Measurements from ENCODE around the gene SYT17. TPM values are rescaled to one million over a fixed set of nuclear protein-coding genes. Genes with fewer than 3 reads are reported as not detected.

SYT17 gene
- total RNA-seq, 3 donors from 2014 or later = 1.9 to 11.9 (median 5.2) TPM

- no peak overlapping the region for H3K4me3 ChIP-seq
- intact Hi-C loops (cut with DNase I; ENCODE audit: low total_unique reads) = no loop called here
- H3K9me3 ChIP-seq = peaks cover 0 to 17% of the 10 kb centered on the region in 2 donors
- peak in 1 of 2 donors; percentile 19 for DNase-seq (ENCODE audit: low spot score in 2 of 2)
- H3K27ac ChIP-seq = peak overlapping the region in 1 of 2 donors; percentile 40
- no peak for TF ChIP-seq CTCF (IDR thresholded peaks at IDR 0.05)
- TF ChIP-seq POLR2A (IDR thresholded peaks at IDR 0.05) = no peak
- TF ChIP-seq POLR2AphosphoS5 (IDR thresholded peaks at IDR 0.05) = no peak
- H3K36me3 ChIP-seq = no peaks in the 10 kb centered on the region
- H3K4me1 ChIP-seq = no peaks in the 10 kb centered on the region
- H3K27me3 ChIP-seq = no peaks in the 10 kb centered on the region
Measured at GRCh38 chr16:19196871-19197270, 28.8 kb downstream of the SYT17 start.

- no peak overlapping the region for H3K27ac ChIP-seq
- DNase-seq (ENCODE audit: low spot score in 2 of 2) = peak; percentile 24 to 67
- TF ChIP-seq CTCF (IDR thresholded peaks at IDR 0.05) (no peak), POLR2A (IDR thresholded peaks at IDR 0.05) (no peak), POLR2AphosphoS5 (IDR thresholded peaks at IDR 0.05) (no peak)
Measured at GRCh38 chr16:19203374-19203966, 35.4 kb downstream of the SYT17 start.

GRCh38 chr16:19210280-19210924 is 42.4 kb downstream of the SYT17 start:
- no peak for DNase-seq (ENCODE audit: low spot score in 2 of 2)
- no peak for TF ChIP-seq POLR2A (IDR thresholded peaks at IDR 0.05)
- TF ChIP-seq POLR2AphosphoS5 (IDR thresholded peaks at IDR 0.05) = no peak
- TF ChIP-seq CTCF (IDR thresholded peaks at IDR 0.05) = no peak
- intact Hi-C loops (cut with DNase I; ENCODE audit: low total_unique reads) = no loop called here
- Histone ChIP-seq H3K9me3 (peaks cover 0 to 7% of the 10 kb centered on the region in 2 donors), H3K4me3 (no peak overlapping the region), H3K36me3 (no peaks in the 10 kb centered on the region), H3K4me1 (no peaks in the 10 kb centered on the region), H3K27me3 (no peaks in the 10 kb centered on the region), H3K27ac (no peak overlapping the region)

More at GRCh38 chr16:19203374-19203966, 35.4 kb downstream of the SYT17 start:
- no peaks in the 10 kb centered on the region for H3K36me3 ChIP-seq
- no peak overlapping the region for H3K4me3 ChIP-seq
- intact Hi-C loops (cut with DNase I; ENCODE audit: low total_unique reads) = no loop called here
- peaks cover 0 to 9% of the 10 kb centered on the region in 2 donors for H3K9me3 ChIP-seq
- H3K27me3 ChIP-seq = no peaks in the 10 kb centered on the region
- no peaks in the 10 kb centered on the region for H3K4me1 ChIP-seq

- no peaks in the 10 kb centered on the region for H3K4me1 ChIP-seq
- no peak overlapping the region for H3K27ac ChIP-seq
- TF ChIP-seq CTCF (IDR thresholded peaks at IDR 0.05) = no peak
- no peak for TF ChIP-seq POLR2AphosphoS5 (IDR thresholded peaks at IDR 0.05)
- no peak for TF ChIP-seq POLR2A (IDR thresholded peaks at IDR 0.05)
- intact Hi-C loops (cut with DNase I; ENCODE audit: low total_unique reads) = no loop called here
- H3K9me3 ChIP-seq = peaks cover 0 to 7% of the 10 kb centered on the region in 2 donors
- H3K4me3 ChIP-seq = no peak overlapping the region
- H3K27me3 ChIP-seq = no peaks in the 10 kb centered on the region
- DNase-seq (ENCODE audit: low spot score in 2 of 2) = no peak
- H3K36me3 ChIP-seq = no peaks in the 10 kb centered on the region
Measured at GRCh38 chr16:19210968-19211367, 42.9 kb downstream of the SYT17 start.

- no peaks in the 10 kb centered on the region for H3K4me1 ChIP-seq
- DNase-seq (ENCODE audit: low spot score in 2 of 2) = no peak
- no peak overlapping the region for H3K27ac ChIP-seq
- H3K36me3 ChIP-seq = no peaks in the 10 kb centered on the region
- intact Hi-C loops (cut with DNase I; ENCODE audit: low total_unique reads) = no loop called here
- TF ChIP-seq POLR2AphosphoS5 (IDR thresholded peaks at IDR 0.05) (no peak), POLR2A (IDR thresholded peaks at IDR 0.05) (no peak)
- H3K27me3 ChIP-seq = no peaks in the 10 kb centered on the region
- peaks cover 0 to 7% of the 10 kb centered on the region in 2 donors for H3K9me3 ChIP-seq
- H3K4me3 ChIP-seq = no peak overlapping the region
Measured at GRCh38 chr16:19212059-19212458, 44.0 kb downstream of the SYT17 start.
